PC-3 (cell line): ENCODE data around the gene SYDE1.

Experiments
- CTCF ChIP-seq: fragments of 300-600 bp; sonication (generic); conservative IDR thresholded peaks from 2 replicates; pipeline ENCODE4 v1.5.1; 2017; ENCODE audit warnings: antibody characterized with exemption, low read depth, mild to moderate bottlenecking, low read length
- EZH2 ChIP-seq: fragments of 300-600 bp; sonication (generic); IDR thresholded peaks from one replicate; pipeline ENCODE4 v1.6.1; 2017; ENCODE audit warnings: antibody characterized with exemption, mild to moderate bottlenecking, low read length; ENCODE audit not compliant: unreplicated experiment

GRCh38 chr19:15098460-15098859 is 8.7 kb upstream of the SYDE1 start:
- TF ChIP-seq CTCF = no peak
- no peak for TF ChIP-seq EZH2
